ENCODE measurements around the gene TMEM132A.
A peak's percentile ranks its signal among the peaks of the same experiment; 100 is the strongest.

TMEM132A gene

GRCh38 chr11:60879104-60879503, 45.2 kb upstream of the TMEM132A start:
- H3K4me3 ChIP-seq (ENCODE audit: low read depth, low read length), result no peak overlapping the region
- no peak for TF ChIP-seq CTCF (IDR thresholded peaks at IDR 0.05; ENCODE audit: insufficient read depth, low read length, missing control alignments)
- no peak for DNase-seq (ENCODE audit: low read depth, low spot score)
- POLR2A ChIA-PET, result no interaction called here
- CTCF ChIA-PET, result interaction anchor here (1.6 to 3.0 kb wide), 3 partner anchors 9 to 47 kb away, joined by 5 to 14 read pairs (median 14); no protein-coding TSS in a partner anchor

GRCh38 chr11:60879971-60880588, 44.2 kb upstream of the TMEM132A start:
- no peak overlapping the region for H3K4me3 ChIP-seq (ENCODE audit: low read depth, low read length)
- TF ChIP-seq CTCF (IDR thresholded peaks at IDR 0.05; ENCODE audit: insufficient read depth, low read length, missing control alignments), result no peak
- CTCF ChIA-PET, result interaction anchor here (1.4 to 3.6 kb wide), 3 partner anchors 19 to 105 kb away, joined by 7 to 19 read pairs (median 10); no protein-coding TSS in a partner anchor
- no peak for DNase-seq (ENCODE audit: low read depth, low spot score)
- POLR2A ChIA-PET, result no interaction called here

- ChIA-PET POLR2A (no interaction called here), CTCF (interaction anchor here (1.4 to 3.6 kb wide), 4 partner anchors 8 to 106 kb away, joined by 3 to 19 read pairs (median 8); no protein-coding TSS in a partner anchor)
- no peak for TF ChIP-seq CTCF (IDR thresholded peaks at IDR 0.05; ENCODE audit: insufficient read depth, low read length, missing control alignments)
- H3K4me3 ChIP-seq (ENCODE audit: low read depth, low read length), result no peak overlapping the region
- no peak for DNase-seq (ENCODE audit: low read depth, low spot score)
Observed at GRCh38 chr11:60880643-60881282, 43.5 kb upstream of the TMEM132A start.

- ChIA-PET CTCF (interaction anchor here (0.5 to 26.0 kb wide), 22 partner anchors 10 to 1065 kb away, joined by 3 to 1087 read pairs (median 4); partner anchors contain the start of genes CCDC86 and ZP1), POLR2A (interaction anchor here (0.5 to 1.8 kb wide), 4 partner anchors 12 to 56 kb away, joined by 3 to 12 read pairs (median 4); no protein-coding TSS in a partner anchor)
- TF ChIP-seq CTCF (IDR thresholded peaks at IDR 0.05; ENCODE audit: insufficient read depth, low read length, missing control alignments), result peak; percentile 72
- DNase-seq (ENCODE audit: low read depth, low spot score), result no peak
- H3K4me3 ChIP-seq (ENCODE audit: low read depth, low read length), result no peak overlapping the region
Observed at GRCh38 chr11:60887556-60887955, 36.7 kb upstream of the TMEM132A start.

GRCh38 chr11:60889869-60890311, 34.4 kb upstream of the TMEM132A start:
- no peak for TF ChIP-seq CTCF (IDR thresholded peaks at IDR 0.05; ENCODE audit: insufficient read depth, low read length, missing control alignments)
- CTCF ChIA-PET, result interaction anchor here (1.3 to 26.0 kb wide), 5 partner anchors 11 to 112 kb away, joined by 5 to 1087 read pairs (median 80); partner anchors contain the start of gene CCDC86
- no peak overlapping the region for H3K4me3 ChIP-seq (ENCODE audit: low read depth, low read length)
- no peak for DNase-seq (ENCODE audit: low read depth, low spot score)
- POLR2A ChIA-PET, result no interaction called here

- CTCF ChIA-PET, result interaction anchor here (4.2 to 26.0 kb wide), 3 partner anchors 10 to 113 kb away, joined by 80 to 1087 read pairs (median 157); partner anchors contain the start of gene CCDC86
- POLR2A ChIA-PET, result no interaction called here
- no peak for TF ChIP-seq CTCF (IDR thresholded peaks at IDR 0.05; ENCODE audit: insufficient read depth, low read length, missing control alignments)
- no peak overlapping the region for H3K4me3 ChIP-seq (ENCODE audit: low read depth, low read length)
- DNase-seq (ENCODE audit: low read depth, low spot score), result no peak
Observed at GRCh38 chr11:60890696-60891095, 33.6 kb upstream of the TMEM132A start.
